HG02642 (cell line): ENCODE results near the gene MDH1B.
"Not testable (repeated sequence)": the region's sequence is repeated elsewhere in the genome, so short reads cannot be mapped to it uniquely, and the experiment has no call there.

ENCODE experiments used
- ATAC-seq: cut with Tn5 transposase; IDR thresholded peaks from one replicate; pipeline ENCODE4 v1.9.1; 2021; ENCODE audit warnings: mild to moderate bottlenecking; ENCODE audit not compliant: unreplicated experiment, poor library complexity

MDH1B gene

GRCh38 chr2:206765242-206766056 lies at the start of gene MDH1B, which contains the start of gene FASTKD2:
TSS of gene MDH1B (minus strand) at chr2:206765328. CDS start at chr2:206765271, 57 bp downstream.
TSS of gene FASTKD2 (plus strand) at chr2:206765606. CDS start at chr2:206766694, 1,088 bp downstream.
- ATAC-seq = peak; percentile 95

- no peak for ATAC-seq
Measured at GRCh38 chr2:206814498-206814897, 49.4 kb upstream of the MDH1B start.

DNA sequence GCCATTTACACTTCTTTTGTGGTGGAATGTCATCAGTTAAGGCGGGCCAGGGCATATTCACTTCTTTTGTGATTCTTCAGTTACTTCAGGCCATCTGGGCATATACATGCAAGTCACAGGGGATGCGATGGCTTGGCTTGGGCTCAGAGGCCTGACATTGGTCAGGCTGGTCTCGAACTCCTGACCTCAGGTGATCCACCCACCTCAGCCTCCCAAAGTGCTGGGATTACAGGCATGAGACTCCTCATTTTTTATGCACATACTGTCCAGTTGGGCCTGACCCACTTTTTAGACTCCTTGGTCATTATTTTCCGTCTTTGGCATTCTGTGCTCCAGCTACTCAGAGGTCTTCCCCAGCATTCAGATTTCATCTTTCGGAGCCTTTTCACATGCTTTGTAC lies 47.3 kb upstream of the MDH1B start:
- ATAC-seq = not testable (repeated sequence)

GRCh38 chr2:206807624-206808023 lies 42.5 kb upstream of the MDH1B start:
- not testable (repeated sequence) for ATAC-seq

DNA sequence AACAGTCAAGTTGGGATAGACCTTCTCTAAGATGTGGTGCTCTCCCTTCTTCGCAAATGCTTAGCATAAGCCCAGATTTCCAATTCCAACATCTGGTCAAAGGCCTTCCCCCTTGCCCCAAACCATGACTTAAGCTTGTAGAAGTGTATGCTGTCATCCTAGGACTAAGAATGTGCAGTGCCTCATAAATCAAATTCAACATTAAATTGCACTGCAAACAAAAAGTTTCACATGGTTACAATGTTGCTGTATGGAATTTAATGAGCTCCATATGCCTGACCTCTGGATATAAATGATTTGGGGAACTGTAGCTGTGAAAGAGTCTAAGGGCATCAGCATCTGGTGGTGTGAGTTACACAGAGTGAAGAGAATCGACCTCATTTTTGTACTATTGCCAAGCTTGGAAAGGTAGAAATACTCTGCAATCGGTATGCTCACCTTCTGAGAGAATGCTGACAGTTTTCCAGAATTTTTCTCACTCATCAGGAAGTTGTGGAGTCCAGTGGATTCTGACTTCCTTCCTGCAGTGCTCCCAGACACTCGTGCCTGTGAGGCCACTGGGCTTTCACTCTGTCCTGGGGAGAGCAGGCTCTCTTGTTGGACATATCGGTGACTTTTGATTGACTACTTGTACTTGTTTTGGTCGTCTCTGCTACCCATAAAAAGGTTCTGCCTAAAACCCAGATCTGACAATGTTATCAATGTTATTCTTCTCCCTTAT lies 40.9 kb upstream of the MDH1B start:
- no peak for ATAC-seq

DNA sequence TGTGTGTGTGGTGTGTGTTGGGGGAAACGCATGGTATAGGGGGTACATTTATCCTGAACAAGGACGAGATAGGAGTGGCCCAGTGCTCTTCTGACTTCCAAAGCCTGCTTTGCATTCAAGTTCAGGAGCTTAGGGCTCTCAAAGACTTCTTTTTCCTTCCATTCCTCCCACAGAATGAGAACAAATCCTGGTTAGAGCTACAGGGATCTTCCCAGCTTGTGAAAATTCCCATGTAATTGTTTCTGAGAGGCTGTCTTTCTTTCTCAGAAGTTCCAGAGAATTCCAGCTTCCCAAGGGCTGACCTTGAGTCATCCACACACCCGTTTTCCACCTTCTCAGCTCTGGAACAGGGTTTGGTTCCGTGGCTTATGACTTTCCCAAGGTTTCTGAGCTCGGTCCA lies 39.2 kb upstream of the MDH1B start:
- no peak for ATAC-seq

DNA sequence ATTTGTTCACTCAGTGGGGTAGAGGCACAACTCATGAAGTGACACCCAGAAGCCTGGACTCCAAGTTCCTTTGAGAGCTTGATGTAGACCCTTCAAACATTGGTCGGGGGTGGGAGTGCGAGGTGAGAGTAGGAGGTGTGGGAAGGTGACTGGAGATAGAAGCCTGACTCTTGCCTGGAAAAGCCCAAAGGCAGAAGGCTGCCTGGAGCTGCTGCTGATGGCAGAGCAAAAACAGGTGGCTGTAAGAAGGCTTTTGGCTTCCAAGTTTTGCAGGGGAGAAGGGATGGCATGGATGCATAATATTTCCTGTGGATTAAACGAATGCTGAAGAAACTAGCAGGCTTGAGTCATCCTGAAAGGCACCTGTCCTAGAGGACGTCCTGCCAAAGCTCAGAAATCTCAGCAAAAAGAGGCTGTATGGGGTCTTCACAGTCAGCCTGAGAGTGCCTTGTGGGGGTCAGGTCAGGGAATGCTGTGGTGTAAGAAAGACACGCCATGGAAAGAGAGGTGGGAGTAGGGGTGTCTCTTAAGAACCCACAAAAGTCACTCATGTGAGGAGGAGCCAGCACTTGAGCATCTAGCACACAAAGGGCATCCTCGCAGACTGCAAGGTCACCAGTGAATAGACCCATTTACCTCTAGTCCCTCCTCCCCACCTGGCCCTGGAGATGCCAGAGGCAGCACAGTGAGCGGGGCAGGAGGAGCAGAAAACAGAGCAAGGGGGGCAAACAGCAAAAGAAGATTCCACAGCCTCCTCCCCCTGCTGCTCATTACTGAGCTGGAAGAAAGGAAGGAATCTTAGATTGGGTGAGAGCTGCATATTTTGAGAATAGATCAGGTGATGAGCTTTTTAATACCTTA lies 37.8 kb upstream of the MDH1B start:
- ATAC-seq = no peak

DNA sequence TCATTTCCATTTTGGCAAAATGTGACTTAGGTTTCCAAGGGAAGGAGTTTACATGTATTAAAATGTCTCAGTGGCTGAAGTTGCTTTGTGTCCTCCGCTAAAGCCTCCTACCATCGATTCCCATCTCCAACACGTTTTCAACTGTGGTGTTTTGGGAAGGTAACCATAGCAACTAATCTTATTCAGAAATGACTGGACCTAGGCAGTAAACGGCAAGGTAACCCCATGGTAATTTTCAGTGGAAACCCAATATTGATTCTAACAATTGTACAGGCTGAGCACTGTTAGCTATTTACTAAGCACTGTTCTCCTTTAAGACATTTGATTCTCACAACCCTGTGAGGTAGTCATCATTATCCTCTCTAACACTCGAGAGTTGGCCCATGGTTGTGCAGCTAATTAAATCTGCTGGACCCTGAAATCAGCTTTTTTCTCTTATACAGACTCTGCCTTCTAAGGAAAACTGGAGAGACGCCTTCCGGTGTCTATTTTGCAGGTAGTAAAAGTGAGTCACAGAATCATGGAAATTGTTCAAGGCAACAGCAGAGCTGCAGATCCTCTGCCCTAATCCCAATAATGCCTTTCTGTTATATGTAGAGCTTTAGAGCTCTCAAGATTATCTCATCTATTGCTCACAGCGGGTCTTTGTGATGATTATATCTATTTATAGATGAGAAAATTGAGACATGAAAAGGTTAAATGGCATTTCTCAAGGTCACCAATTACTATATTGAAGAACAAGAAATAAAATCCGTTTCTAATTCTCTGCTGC lies 36.5 kb upstream of the MDH1B start:
- ATAC-seq = no peak

DNA sequence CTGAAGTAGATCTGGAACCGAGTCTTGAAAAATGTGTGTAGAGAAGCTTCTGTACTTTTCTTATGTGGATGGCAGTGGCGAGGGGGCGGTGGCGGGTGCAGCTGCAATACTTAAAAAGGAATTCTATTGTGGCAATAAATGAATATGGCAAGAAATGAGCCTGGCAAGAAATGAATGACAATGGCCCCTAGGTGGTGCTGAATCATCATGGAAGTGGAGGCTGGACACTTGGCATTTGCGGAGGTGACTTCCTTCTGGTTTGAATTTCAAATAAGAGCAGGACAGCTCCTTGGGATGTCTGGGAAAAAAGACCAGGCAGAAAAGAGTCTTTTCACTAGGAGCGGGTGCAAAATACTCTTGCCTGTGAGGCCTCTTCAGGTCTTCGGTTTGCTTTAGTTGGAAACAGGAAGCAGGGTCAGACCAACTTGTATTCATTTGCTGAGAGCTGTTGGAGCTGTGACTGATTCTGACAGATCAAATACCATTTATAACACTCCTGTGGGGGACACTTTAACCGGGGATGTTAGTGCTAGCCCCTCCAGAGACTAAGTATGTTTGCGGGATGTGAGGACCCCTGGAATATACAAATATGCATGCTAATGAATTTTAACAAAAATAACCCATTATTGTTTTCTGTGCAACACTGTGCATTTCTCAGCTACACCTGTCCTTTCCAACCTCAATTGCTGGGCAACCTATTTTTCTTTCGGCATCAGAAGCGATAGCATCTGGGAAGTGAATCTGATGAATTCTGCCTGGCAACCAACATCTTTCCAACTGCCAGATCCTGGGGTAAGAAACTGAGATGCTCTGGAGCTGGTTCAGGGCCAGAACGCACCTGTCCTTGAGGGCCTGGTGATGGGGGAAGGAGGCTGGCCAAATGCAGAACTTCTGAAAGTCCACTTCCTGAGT lies 35.6 kb upstream of the MDH1B start:
- peak; percentile 67 for ATAC-seq

DNA sequence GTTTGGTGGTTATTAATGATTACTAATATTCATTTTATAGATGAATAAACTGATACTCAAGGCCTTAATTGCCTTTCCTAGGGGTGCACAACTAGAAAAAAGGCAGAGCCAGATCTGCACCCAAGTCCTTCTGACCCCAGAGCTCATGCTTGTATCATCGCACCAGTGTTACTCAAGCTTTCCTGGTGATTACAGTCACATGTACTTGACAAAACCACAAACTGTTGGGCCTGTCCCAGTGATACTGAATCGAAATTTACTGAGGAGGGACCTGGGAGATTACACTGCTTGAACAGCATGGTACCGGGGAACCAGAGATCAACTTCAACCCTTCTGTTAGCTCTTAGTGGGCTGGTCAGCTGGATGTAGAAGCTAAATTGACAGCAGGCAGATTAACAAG lies 34.0 kb upstream of the MDH1B start:
- no peak for ATAC-seq

GRCh38 chr2:206798000-206798399 lies 32.9 kb upstream of the MDH1B start:
- ATAC-seq = peak; percentile 61

DNA sequence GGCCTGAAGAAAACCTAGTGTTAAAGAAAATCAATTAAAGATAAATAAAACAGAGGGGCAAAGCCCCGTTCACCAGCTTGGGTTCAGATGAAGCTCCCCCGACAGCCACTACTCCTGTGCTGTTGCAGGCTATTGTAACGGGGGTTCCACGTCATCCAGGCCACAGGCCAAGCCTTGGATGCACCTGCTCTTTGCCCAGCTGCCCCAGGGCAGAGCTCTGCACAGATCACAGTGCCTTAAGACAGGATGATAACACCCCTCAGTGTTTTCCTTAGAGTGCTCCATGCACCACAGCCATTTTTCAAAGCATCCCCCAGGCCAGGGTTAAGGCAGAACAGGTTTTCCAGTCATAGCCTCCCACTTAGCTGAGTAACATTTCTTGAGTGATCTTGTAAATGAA lies 32.2 kb upstream of the MDH1B start:
- no peak for ATAC-seq

GRCh38 chr2:206792645-206793044 lies 27.5 kb upstream of the MDH1B start:
- no peak for ATAC-seq

- no peak for ATAC-seq
Measured at GRCh38 chr2:206790311-206790935, 25.3 kb upstream of the MDH1B start.

GRCh38 chr2:206784559-206785353 lies 19.6 kb upstream of the MDH1B start:
- ATAC-seq = no peak

DNA sequence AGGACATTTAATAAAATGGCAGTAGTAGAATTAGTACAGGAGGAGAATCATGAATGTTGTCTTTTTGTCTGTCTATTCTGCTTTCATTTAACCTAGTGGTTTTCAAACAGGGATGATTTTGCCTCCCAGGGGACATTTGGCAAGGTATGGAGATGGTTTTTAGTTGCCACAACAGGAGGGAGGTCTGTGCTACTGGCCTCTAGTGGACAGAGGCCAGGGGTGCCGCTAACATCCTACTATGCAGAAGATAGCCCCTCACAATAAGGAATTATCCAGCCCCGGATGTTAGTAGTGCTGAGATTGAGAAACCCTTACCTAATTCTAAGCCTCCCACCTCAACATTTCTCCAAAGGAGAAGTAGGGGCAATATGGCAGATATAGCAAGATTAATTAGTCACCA lies 18.6 kb upstream of the MDH1B start:
- ATAC-seq = peak; percentile 43

GRCh38 chr2:206780671-206781070 lies 15.5 kb upstream of the MDH1B start:
- ATAC-seq = no peak

DNA sequence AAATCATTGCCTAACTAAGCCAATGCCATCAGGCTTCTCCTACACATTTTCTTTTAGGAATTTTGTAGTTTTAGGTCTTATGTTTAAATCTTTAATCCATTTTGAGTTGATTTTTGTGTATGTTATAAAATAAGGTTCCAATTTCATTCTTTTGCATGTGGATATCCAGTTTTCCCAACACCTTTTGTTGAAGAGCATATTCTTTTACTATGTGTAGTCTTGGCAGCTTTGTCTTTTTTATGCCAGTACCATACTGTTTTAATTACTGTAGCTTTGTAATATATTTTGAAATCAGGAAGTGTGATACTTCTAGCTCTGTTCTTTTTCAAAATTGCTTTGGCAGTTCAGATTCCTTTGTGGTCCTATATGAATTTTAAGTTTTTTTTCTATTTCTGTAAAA lies 11.3 kb upstream of the MDH1B start:
- no peak for ATAC-seq
